Neural cell (in vitro differentiated cells): ENCODE data around the gene NR1I3. TPM values are rescaled to one million over a fixed set of nuclear protein-coding genes. Genes with fewer than 3 reads are reported as not detected.

Source experiments
- H2AFZ ChIP-seq: fragments of 200-600, 300-800 bp; sonication (generic), shearing (Covaris generic); 2 replicates; pipeline ENCODE4 v1.6.0; 2014; ENCODE audit warnings: low read depth, mild to moderate bottlenecking, antibody characterized with exemption, low read length, moderate library complexity
- H3F3A ChIP-seq: fragments of 200-600 bp; shearing (Covaris generic); 2 replicates; pipeline ENCODE4 v1.6.1; 2016; ENCODE audit warnings: mild to moderate bottlenecking, moderate library complexity, mixed read lengths, antibody characterized with exemption, low read length; ENCODE audit not compliant: insufficient read depth, poor library complexity, severe bottlenecking
- H3K27ac ChIP-seq: fragments of 200-600, 300-800 bp; sonication (generic), shearing (Covaris generic); 2 replicates; pipeline ENCODE4 v1.5.1; 2014; ENCODE audit warnings: mild to moderate bottlenecking, low read length, moderate library complexity
- H3K27me3 ChIP-seq: fragments of 300-800, 200-600 bp; sonication (generic), shearing (Covaris generic); 2 replicates; pipeline ENCODE4 v1.6.0; 2014; ENCODE audit warnings: mild to moderate bottlenecking, low read depth, low read length, moderate library complexity; ENCODE audit not compliant: insufficient read depth
- H3K36me3 ChIP-seq: fragments of 300-800, 200-600 bp; sonication (generic), shearing (Covaris generic); 2 replicates; pipeline ENCODE4 v1.5.1; 2014; ENCODE audit warnings: mild to moderate bottlenecking, antibody characterized with exemption, low read length, moderate library complexity; ENCODE audit not compliant: insufficient read depth
- H3K4me2 ChIP-seq: fragments of 300-800, 200-600 bp; sonication (generic), shearing (Covaris generic); 2 replicates; pipeline ENCODE4 v1.6.0; 2014; ENCODE audit warnings: mild to moderate bottlenecking, low read length
- H3K4me3 ChIP-seq: fragments of 300-800, 200-600 bp; sonication (generic), shearing (Covaris generic); 2 replicates; pipeline ENCODE4 v1.5.1; 2014; ENCODE audit warnings: mild to moderate bottlenecking, low read length, moderate library complexity
- H3K79me2 ChIP-seq: fragments of 200-600 bp; shearing (Covaris generic); replicated peaks from 2 replicates; pipeline ENCODE4 v1.6.0; 2014; ENCODE audit warnings: mild to moderate bottlenecking, low read length, moderate library complexity; ENCODE audit not compliant: insufficient read depth
- H3K9ac ChIP-seq: fragments of 300-800, 200-600 bp; sonication (generic), shearing (Covaris generic); 2 replicates; pipeline ENCODE4 v1.6.1; 2016; ENCODE audit warnings: mild to moderate bottlenecking, low read length, mixed read lengths
- H3K9me2 ChIP-seq: fragments of 200-600 bp; shearing (Covaris generic); 2 replicates; pipeline ENCODE4 v1.6.1; 2016; ENCODE audit warnings: mild to moderate bottlenecking, low read length, mixed read lengths; ENCODE audit not compliant: insufficient read depth
- H3K9me3 ChIP-seq: fragments of 200-600, 300-800 bp; sonication (generic), shearing (Covaris generic); 2 replicates; pipeline ENCODE4 v1.6.1; 2016; ENCODE audit warnings: mild to moderate bottlenecking, mixed run types, low read length, moderate library complexity, mixed read lengths
- H4K20me1 ChIP-seq: fragments of 200-600 bp; shearing (Covaris generic); 2 replicates; pipeline ENCODE4 v1.6.1; 2016; ENCODE audit warnings: mild to moderate bottlenecking, mixed run types; ENCODE audit not compliant: insufficient read depth
- CTCF ChIP-seq: fragments of 450-650 bp; IDR thresholded peaks from 2 replicates; pipeline ENCODE4 v1.5.1; 2014; ENCODE audit warnings: antibody characterized with exemption, mild to moderate bottlenecking, moderate library complexity; ENCODE audit not compliant: poor library complexity, severe bottlenecking
- EP300 ChIP-seq: fragments of 450-650 bp; conservative IDR thresholded peaks from 2 replicates; pipeline ENCODE4 v1.6.1; 2014; ENCODE audit warnings: antibody characterized with exemption, mild to moderate bottlenecking, moderate library complexity; ENCODE audit not compliant: poor library complexity, severe bottlenecking
- EZH2 ChIP-seq: fragments of 200-600, 300-800 bp; shearing (Covaris generic), sonication (generic); IDR thresholded peaks from 2 replicates; pipeline ENCODE4 v1.6.1; 2014; ENCODE audit warnings: antibody characterized with exemption, low read length, borderline replicate concordance, mild to moderate bottlenecking; ENCODE audit not compliant: insufficient read depth, poor library complexity, severe bottlenecking
- MXI1 ChIP-seq: fragments of 450-650 bp; conservative IDR thresholded peaks from 2 replicates; pipeline ENCODE4 v1.6.1; 2014; ENCODE audit warnings: antibody characterized with exemption, mild to moderate bottlenecking; ENCODE audit not compliant: poor library complexity, severe bottlenecking
- POLR2AphosphoS5 ChIP-seq: IDR thresholded peaks from 2 replicates; pipeline ENCODE4 v1.6.1; 2012
- RAD21 ChIP-seq: fragments of 450-650 bp; conservative IDR thresholded peaks from 2 replicates; pipeline ENCODE4 v1.6.1; 2014; ENCODE audit warnings: antibody characterized with exemption, mild to moderate bottlenecking, moderate library complexity
- SMC3 ChIP-seq: fragments of 450-650 bp; conservative IDR thresholded peaks from 2 replicates; pipeline ENCODE4 v1.6.1; 2014; ENCODE audit warnings: antibody characterized with exemption, mild to moderate bottlenecking, moderate library complexity; ENCODE audit not compliant: poor library complexity
- TAF1 ChIP-seq: IDR thresholded peaks from 2 replicates; pipeline ENCODE4 v1.6.1; 2012; ENCODE audit warnings: low read depth
- polyA plus RNA-seq: library from polyadenylated mRNA; depleted of rRNA; stranded (reverse); fragments of >200 nt; gene quantifications from 2 replicates; pipeline ENCODE4 v1.2.3, GENCODE V29; 2014
- TF ChIP-seq, protein P1 (sequence below): IDR thresholded peaks from 2 replicates; pipeline ENCODE4 v1.6.1; 2012; ENCODE audit warnings: borderline replicate concordance

The NR1I3 gene
- polyA plus RNA-seq, 1 donor from 2014 or later: not detected

- H3K27me3 ChIP-seq: no peaks in the 10 kb centered on the region
Observed at GRCh38 chr1:161223805-161224694, 14.0 kb downstream of the NR1I3 start.

GRCh38 chr1:161222175-161223019, 15.6 kb downstream of the NR1I3 start:
- H3K79me2 ChIP-seq: peaks cover 2% of the 10 kb centered on the region
- no peaks in the 10 kb centered on the region for H3K27me3 ChIP-seq
- no peaks in the 10 kb centered on the region for H3K9me3 ChIP-seq
- no peaks in the 10 kb centered on the region for H3K36me3 ChIP-seq
- H3K27ac ChIP-seq: no peak overlapping the region
- no peaks in the 10 kb centered on the region for H3K9me2 ChIP-seq
- H3K9ac ChIP-seq: no peak overlapping the region
- no peak overlapping the region for H2AFZ ChIP-seq
- no peaks in the 10 kb centered on the region for H4K20me1 ChIP-seq
- no peak overlapping the region for H3K4me2 ChIP-seq
- H3K4me3 ChIP-seq: no peak overlapping the region
- no peaks in the 10 kb centered on the region for H3F3A ChIP-seq
- TF ChIP-seq MXI1 (no peak), EZH2 (no peak), EP300 (no peak), RAD21 (no peak), POLR2AphosphoS5 (no peak), TAF1 (no peak)
- TF ChIP-seq, protein P1, sequence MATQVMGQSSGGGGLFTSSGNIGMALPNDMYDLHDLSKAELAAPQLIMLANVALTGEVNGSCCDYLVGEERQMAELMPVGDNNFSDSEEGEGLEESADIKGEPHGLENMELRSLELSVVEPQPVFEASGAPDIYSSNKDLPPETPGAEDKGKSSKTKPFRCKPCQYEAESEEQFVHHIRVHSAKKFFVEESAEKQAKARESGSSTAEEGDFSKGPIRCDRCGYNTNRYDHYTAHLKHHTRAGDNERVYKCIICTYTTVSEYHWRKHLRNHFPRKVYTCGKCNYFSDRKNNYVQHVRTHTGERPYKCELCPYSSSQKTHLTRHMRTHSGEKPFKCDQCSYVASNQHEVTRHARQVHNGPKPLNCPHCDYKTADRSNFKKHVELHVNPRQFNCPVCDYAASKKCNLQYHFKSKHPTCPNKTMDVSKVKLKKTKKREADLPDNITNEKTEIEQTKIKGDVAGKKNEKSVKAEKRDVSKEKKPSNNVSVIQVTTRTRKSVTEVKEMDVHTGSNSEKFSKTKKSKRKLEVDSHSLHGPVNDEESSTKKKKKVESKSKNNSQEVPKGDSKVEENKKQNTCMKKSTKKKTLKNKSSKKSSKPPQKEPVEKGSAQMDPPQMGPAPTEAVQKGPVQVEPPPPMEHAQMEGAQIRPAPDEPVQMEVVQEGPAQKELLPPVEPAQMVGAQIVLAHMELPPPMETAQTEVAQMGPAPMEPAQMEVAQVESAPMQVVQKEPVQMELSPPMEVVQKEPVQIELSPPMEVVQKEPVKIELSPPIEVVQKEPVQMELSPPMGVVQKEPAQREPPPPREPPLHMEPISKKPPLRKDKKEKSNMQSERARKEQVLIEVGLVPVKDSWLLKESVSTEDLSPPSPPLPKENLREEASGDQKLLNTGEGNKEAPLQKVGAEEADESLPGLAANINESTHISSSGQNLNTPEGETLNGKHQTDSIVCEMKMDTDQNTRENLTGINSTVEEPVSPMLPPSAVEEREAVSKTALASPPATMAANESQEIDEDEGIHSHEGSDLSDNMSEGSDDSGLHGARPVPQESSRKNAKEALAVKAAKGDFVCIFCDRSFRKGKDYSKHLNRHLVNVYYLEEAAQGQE: no peak

More at GRCh38 chr1:161223805-161224694, 14.0 kb downstream of the NR1I3 start:
- Histone ChIP-seq H3F3A (no peaks in the 10 kb centered on the region), H3K4me2 (no peak overlapping the region), H3K27ac (no peak overlapping the region), H3K9me3 (no peaks in the 10 kb centered on the region), H3K9ac (no peak overlapping the region), H3K9me2 (no peaks in the 10 kb centered on the region), H3K79me2 (peaks cover 2% of the 10 kb centered on the region), H2AFZ (no peak overlapping the region), H4K20me1 (no peaks in the 10 kb centered on the region), H3K36me3 (no peaks in the 10 kb centered on the region), H3K4me3 (no peak overlapping the region)
- TF ChIP-seq SMC3: no peak
- TF ChIP-seq TAF1: no peak
- no peak for TF ChIP-seq POLR2AphosphoS5
- no peak for TF ChIP-seq EZH2
- TF ChIP-seq CTCF: no peak
- no peak for TF ChIP-seq RAD21
- TF ChIP-seq MXI1: no peak
- TF ChIP-seq, protein P1: no peak
- no peak for TF ChIP-seq EP300
